ENCODE data around the gene PRND. TPM values are rescaled to one million over a fixed set of nuclear protein-coding genes. Genes with fewer than 3 reads are reported as not detected.
A peak's percentile ranks its signal among the peaks of the same experiment; 100 is the strongest.

The PRND gene
- total and polyA plus RNA-seq, 2 donors (not counting 1 experiment from before 2014, with no cell fraction given) = 0.03 TPM; not detected in 1

DNA sequence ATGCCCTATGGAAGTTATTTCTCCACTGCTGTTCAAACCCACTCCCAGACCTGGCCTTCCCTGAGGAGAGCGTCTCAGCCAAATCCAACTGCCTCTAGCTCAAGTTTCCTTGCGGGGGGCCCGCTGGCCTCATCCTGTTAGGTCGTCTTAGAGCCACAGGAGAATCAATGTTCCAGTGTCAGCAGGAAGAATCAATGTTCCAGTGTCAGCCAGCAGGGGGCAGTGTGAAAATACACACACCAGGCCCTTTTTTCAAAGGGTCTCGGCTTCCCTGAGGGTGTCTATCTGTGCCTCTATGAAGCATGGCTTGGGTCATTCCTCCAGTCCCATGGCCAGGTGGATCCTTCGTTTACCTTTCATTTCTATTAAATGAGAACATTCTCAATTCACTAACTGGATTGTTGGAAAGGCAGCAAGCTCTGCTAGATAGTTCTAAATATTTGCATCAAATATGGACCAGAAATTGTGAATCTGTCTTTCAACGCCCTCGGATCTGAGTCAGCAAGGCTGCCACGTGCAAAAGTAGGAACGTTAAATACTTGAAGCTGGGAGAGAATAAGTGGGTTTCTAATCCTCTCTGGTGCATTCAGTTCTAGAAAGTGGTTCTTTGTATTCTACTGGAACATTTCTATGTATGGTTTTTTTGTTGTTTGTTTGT lies 19.2 kb downstream of the PRND start:
- Mint-ChIP-seq H3K27ac (no peak overlapping the region), H3K4me3 (no peak overlapping the region), H3K27me3 (peaks cover 14% of the 10 kb centered on the region), H3K4me1 (peaks cover 6% of the 10 kb centered on the region), H3K9me3 (ENCODE audit: insufficient read depth) (no peaks in the 10 kb centered on the region)
- peaks cover 0 to 3% of the 10 kb centered on the region in 2 donors for H3K4me1 ChIP-seq (ENCODE audit: control insufficient read depth in 2 of 2, insufficient read depth in 2 of 2, low read length in 2 of 2)
- H4K20me1 ChIP-seq (ENCODE audit: control insufficient read depth, insufficient read depth, low read length, poor library complexity, severe bottlenecking) = no peaks in the 10 kb centered on the region
- no peak overlapping the region for H3K27ac ChIP-seq (ENCODE audit: low read length in 2 of 2)
- no peak overlapping the region for H3K4me2 ChIP-seq (replicated peaks; ENCODE audit: low read depth, low read length, poor library complexity, severe bottlenecking)
- ATAC-seq (ENCODE audit: low read depth) (peak; percentile 56), DNase-seq (peak; percentile 76)
- H3K36me3 ChIP-seq (replicated peaks in 1 of 2; ENCODE audit: control extremely low read depth in 1 of 2, control insufficient read depth in 1 of 2, extremely low read depth in 1 of 2, insufficient read depth in 2 of 2, low read length in 1 of 2) = no peaks in the 10 kb centered on the region
- H3K9me3 ChIP-seq (ENCODE audit: control extremely low read depth in 1 of 3, control insufficient read depth in 2 of 3, insufficient read depth in 1 of 3, low read length in 2 of 3) = no peaks in the 10 kb centered on the region
- H3K79me2 ChIP-seq (ENCODE audit: control insufficient read depth, insufficient read depth, low read length) = no peaks in the 10 kb centered on the region
- WGBS (ENCODE audit: insufficient coverage) = 7% methylated on average over 6 of the region's 10 CpGs
- H3K9ac ChIP-seq (ENCODE audit: low read length) = no peak overlapping the region
- intact Hi-C loops (cut with micrococcal nuclease) = loop anchor here (5.0 kb wide), 1 partner anchor 129 kb away; no protein-coding TSS in a partner anchor
- CTCF ChIA-PET = interaction anchor here (0.6 to 3.7 kb wide), 30 partner anchors 9 to 451 kb away, joined by 3 to 18 read pairs (median 4); partner anchors contain the start of genes CDS2 and PRND
- no peak overlapping the region for H3K4me3 ChIP-seq (ENCODE audit: control extremely low read depth in 1 of 5, extremely low read depth in 1 of 5, insufficient read depth in 1 of 5, low read depth in 2 of 5, low read length in 4 of 5)
- peaks cover 0 to 3% (median 1%) of the 10 kb centered on the region in 4 experiments for H3K27me3 ChIP-seq (replicated peaks in 1 of 4; ENCODE audit: control extremely low read depth in 1 of 4, control insufficient read depth in 3 of 4, insufficient read depth in 4 of 4, low read length in 3 of 4)
- TF ChIP-seq, protein P1, sequence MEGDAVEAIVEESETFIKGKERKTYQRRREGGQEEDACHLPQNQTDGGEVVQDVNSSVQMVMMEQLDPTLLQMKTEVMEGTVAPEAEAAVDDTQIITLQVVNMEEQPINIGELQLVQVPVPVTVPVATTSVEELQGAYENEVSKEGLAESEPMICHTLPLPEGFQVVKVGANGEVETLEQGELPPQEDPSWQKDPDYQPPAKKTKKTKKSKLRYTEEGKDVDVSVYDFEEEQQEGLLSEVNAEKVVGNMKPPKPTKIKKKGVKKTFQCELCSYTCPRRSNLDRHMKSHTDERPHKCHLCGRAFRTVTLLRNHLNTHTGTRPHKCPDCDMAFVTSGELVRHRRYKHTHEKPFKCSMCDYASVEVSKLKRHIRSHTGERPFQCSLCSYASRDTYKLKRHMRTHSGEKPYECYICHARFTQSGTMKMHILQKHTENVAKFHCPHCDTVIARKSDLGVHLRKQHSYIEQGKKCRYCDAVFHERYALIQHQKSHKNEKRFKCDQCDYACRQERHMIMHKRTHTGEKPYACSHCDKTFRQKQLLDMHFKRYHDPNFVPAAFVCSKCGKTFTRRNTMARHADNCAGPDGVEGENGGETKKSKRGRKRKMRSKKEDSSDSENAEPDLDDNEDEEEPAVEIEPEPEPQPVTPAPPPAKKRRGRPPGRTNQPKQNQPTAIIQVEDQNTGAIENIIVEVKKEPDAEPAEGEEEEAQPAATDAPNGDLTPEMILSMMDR (IDR thresholded peaks at IDR 0.05) = peak; percentile 94
- TF ChIP-seq EZH2 (IDR thresholded peaks at IDR 0.05; ENCODE audit: borderline replicate concordance, insufficient read depth, low read depth, low read length, poor library complexity, severe bottlenecking) = no peak
- POLR2A ChIA-PET = no interaction called here
- H2AFZ ChIP-seq (ENCODE audit: insufficient read depth, low read depth, low read length, poor library complexity, severe bottlenecking) = peak overlapping the region; percentile 4

- no peaks in the 10 kb centered on the region for H3K4me1 ChIP-seq (ENCODE audit: control insufficient read depth in 2 of 2, insufficient read depth in 2 of 2, low read length in 2 of 2)
- H3K4me2 ChIP-seq (replicated peaks; ENCODE audit: low read depth, low read length, poor library complexity, severe bottlenecking) = no peak overlapping the region
- no peak overlapping the region for H3K27ac ChIP-seq (ENCODE audit: low read length in 2 of 2)
- no peaks in the 10 kb centered on the region for H4K20me1 ChIP-seq (ENCODE audit: control insufficient read depth, insufficient read depth, low read length, poor library complexity, severe bottlenecking)
- ATAC-seq (ENCODE audit: low read depth) (no peak), DNase-seq (no peak)
- no peaks in the 10 kb centered on the region for H3K27me3 Mint-ChIP-seq
- ChIA-PET POLR2A (no interaction called here), CTCF (interaction anchor here (1.3 to 1.6 kb wide), 2 partner anchors 10 kb away, joined by 3 to 4 read pairs; no protein-coding TSS in a partner anchor)
- H3K9me3 Mint-ChIP-seq (ENCODE audit: insufficient read depth) = peaks cover 3% of the 10 kb centered on the region
- H3K9me3 ChIP-seq (ENCODE audit: control extremely low read depth in 1 of 3, control insufficient read depth in 2 of 3, insufficient read depth in 1 of 3, low read length in 2 of 3) = no peaks in the 10 kb centered on the region
- no peaks in the 10 kb centered on the region for H3K79me2 ChIP-seq (ENCODE audit: control insufficient read depth, insufficient read depth, low read length)
- no peak overlapping the region for H3K4me3 ChIP-seq (ENCODE audit: control extremely low read depth in 1 of 5, extremely low read depth in 1 of 5, insufficient read depth in 1 of 5, low read depth in 2 of 5, low read length in 4 of 5)
- no peak overlapping the region for H3K9ac ChIP-seq (ENCODE audit: low read length)
- no peaks in the 10 kb centered on the region for H3K4me1 Mint-ChIP-seq
- TF ChIP-seq, protein P1 (IDR thresholded peaks at IDR 0.05) = no peak
- TF ChIP-seq EZH2 (IDR thresholded peaks at IDR 0.05; ENCODE audit: borderline replicate concordance, insufficient read depth, low read depth, low read length, poor library complexity, severe bottlenecking) = no peak
- no peak overlapping the region for H3K4me3 Mint-ChIP-seq
- H2AFZ ChIP-seq (ENCODE audit: insufficient read depth, low read depth, low read length, poor library complexity, severe bottlenecking) = no peak overlapping the region
- peaks cover 0 to 5% (median 2%) of the 10 kb centered on the region in 4 experiments for H3K27me3 ChIP-seq (replicated peaks in 1 of 4; ENCODE audit: control extremely low read depth in 1 of 4, control insufficient read depth in 3 of 4, insufficient read depth in 4 of 4, low read length in 3 of 4)
- no peak overlapping the region for H3K27ac Mint-ChIP-seq
- intact Hi-C loops (cut with micrococcal nuclease) = no loop called here
- WGBS (ENCODE audit: insufficient coverage) = 90% methylated on average over 4 of the region's 6 CpGs
- no peaks in the 10 kb centered on the region for H3K36me3 ChIP-seq (replicated peaks in 1 of 2; ENCODE audit: control extremely low read depth in 1 of 2, control insufficient read depth in 1 of 2, extremely low read depth in 1 of 2, insufficient read depth in 2 of 2, low read length in 1 of 2)
Observed at GRCh38 chr20:4748847-4749246, 27.1 kb downstream of the PRND start.
